HFFc6 (cell line): ENCODE results near the gene PLEKHH1. TPM values are rescaled to one million over a fixed set of nuclear protein-coding genes. Genes with fewer than 3 reads are reported as not detected.

ENCODE experiments used
- DNase-seq: peaks from one replicate; pipeline ENCODE4 v3.0.0-alpha.2; 2018
- H3K27ac Mint-ChIP-seq: 2 replicates; pipeline ENCODE4 v1.8.0; 2020; ENCODE audit warnings: mild to moderate bottlenecking, mixed read lengths
- H3K27me3 Mint-ChIP-seq: 2 replicates; pipeline ENCODE4 v1.8.0; 2021; ENCODE audit warnings: mild to moderate bottlenecking, moderate library complexity, mixed read lengths; ENCODE audit not compliant: insufficient read depth
- H3K36me3 Mint-ChIP-seq: 2 replicates; pipeline ENCODE4 v1.8.0; 2021; ENCODE audit warnings: low read depth, mixed read lengths
- H3K4me1 Mint-ChIP-seq: 2 replicates; pipeline ENCODE4 v1.8.0; 2020; ENCODE audit warnings: low read depth, mixed read lengths
- H3K4me3 Mint-ChIP-seq: 2 replicates; pipeline ENCODE4 v1.8.0; 2020; ENCODE audit warnings: mild to moderate bottlenecking, moderate library complexity, mixed read lengths
- H3K9me3 Mint-ChIP-seq: 2 replicates; pipeline ENCODE4 v1.8.0; 2020; ENCODE audit warnings: mild to moderate bottlenecking, mixed read lengths
- long read RNA-seq: library from polyadenylated mRNA; unstranded; transcript quantifications from one replicate; pipeline ENCODE4 v2.0.0, GENCODE V29; 2019
- total RNA-seq, 6 experiments: library from RNA; stranded (reverse); fragmentation: NEBNext Ultra II Directional; extraction: Animal tissue kit (Norgen Biotek cat#: 25700); gene quantifications; 2 replicates in 1 of 6; 3 replicates in 5 of 6; pipeline ENCODE4 v1.2.3, GENCODE V29; 2021
- TF ChIP-seq, protein P1 (sequence below): fragments of 200-600 bp; sonication (generic); IDR thresholded peaks from 2 replicates; pipeline ENCODE4 v1.5.0; 2021; ENCODE audit warnings: antibody characterized with exemption, mild to moderate bottlenecking

The PLEKHH1 gene
- total RNA-seq = under 1 TPM; 0.10 to 0.28 (median 0.19) TPM
- long read RNA-seq = 0 reads

DNA sequence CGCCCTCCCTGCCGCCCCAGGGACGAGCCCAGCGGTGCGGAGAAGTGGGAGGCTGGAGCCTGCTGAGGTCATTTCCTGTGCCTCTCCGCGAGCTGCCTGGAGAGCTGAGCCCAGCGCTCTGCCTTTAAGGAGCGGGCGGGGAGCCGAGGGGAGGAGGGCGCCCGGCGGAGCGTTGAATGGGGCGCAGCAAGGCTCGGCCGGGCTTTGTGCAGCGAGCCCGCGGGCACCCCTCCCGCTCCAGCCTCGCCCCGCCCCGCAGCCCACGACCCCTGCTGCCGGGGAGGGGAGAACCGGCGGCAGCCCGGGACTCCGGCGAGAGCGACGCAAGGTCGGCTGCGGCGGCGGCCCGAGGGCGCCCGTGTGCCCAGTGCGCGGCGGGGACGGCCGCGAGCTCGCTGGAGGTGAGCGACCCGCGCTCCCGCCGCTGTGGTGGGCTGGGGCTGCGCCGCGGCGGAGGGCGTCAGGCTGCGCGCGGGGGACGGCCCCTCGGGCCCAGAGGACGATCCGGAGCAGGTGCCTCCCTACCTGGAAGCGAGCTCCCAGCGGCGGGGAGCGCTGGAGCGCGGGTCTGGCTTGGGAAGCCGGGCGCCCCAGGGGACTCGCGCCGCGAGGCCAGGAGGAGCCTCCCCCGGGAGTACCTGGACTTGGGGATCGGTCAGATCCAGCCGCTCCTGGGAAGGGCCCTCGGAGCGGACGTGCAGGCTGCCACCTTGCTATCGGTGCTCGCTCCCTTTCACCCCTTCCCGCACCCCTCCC, at the start of gene PLEKHH1:
Gene PLEKHH1, plus strand, starts transcription at position 293 of the 756 bp plus-strand sequence. CDS start 8,578 bp downstream, outside the sequence.
- Mint-ChIP-seq H3K27ac (no peak within 1 kb of the TSS), H3K4me1 (no peaks in the 10 kb centered on the region), H3K9me3 (no peaks in the 10 kb centered on the region), H3K36me3 (no peaks in the 10 kb centered on the region), H3K27me3 (peaks cover 26% of the 10 kb centered on the region), H3K4me3 (peak within 1 kb of the TSS; percentile 75)
- TF ChIP-seq, protein P1, sequence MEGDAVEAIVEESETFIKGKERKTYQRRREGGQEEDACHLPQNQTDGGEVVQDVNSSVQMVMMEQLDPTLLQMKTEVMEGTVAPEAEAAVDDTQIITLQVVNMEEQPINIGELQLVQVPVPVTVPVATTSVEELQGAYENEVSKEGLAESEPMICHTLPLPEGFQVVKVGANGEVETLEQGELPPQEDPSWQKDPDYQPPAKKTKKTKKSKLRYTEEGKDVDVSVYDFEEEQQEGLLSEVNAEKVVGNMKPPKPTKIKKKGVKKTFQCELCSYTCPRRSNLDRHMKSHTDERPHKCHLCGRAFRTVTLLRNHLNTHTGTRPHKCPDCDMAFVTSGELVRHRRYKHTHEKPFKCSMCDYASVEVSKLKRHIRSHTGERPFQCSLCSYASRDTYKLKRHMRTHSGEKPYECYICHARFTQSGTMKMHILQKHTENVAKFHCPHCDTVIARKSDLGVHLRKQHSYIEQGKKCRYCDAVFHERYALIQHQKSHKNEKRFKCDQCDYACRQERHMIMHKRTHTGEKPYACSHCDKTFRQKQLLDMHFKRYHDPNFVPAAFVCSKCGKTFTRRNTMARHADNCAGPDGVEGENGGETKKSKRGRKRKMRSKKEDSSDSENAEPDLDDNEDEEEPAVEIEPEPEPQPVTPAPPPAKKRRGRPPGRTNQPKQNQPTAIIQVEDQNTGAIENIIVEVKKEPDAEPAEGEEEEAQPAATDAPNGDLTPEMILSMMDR = no peak
- peak; percentile 46 for DNase-seq

DNA sequence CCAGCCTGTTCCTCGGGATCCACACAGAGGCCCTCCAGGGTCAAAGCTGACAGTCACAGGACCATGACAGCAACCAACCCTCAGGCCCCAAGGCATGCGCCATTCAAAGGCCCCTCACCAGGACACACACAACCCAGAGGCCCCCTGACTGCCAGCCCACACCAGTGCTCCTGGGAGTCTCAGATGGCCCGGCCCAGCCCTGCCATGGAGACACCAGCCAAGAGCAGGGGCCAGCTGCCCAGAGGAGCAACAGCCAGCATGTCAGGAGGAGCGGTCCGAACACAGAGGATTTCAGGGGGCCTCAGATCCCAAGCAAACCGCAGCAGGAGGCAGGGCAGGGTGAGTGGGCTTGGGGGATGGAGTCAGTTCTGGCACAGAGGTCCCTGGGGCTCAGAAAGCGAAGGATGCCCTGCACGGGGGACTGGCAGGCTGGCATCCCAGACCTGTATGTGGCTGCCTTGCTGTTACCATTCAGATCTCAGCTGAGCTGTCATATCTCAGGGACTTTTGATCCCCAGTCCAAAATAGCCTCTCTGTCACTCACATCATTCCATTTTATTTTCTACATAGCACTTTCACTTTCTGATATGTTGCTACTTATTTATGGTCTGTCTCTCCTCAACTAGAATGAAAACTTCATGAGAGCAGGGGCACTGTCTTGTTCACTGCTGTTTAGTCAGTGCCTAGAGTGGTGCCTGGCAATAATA, 49.4 kb upstream of the PLEKHH1 start:
- TF ChIP-seq, protein P1 = no peak
- DNase-seq = no peak
- H3K36me3 Mint-ChIP-seq = no peaks in the 10 kb centered on the region
- H3K27ac Mint-ChIP-seq = no peak overlapping the region
- no peak overlapping the region for H3K4me3 Mint-ChIP-seq
- no peaks in the 10 kb centered on the region for H3K9me3 Mint-ChIP-seq
- H3K4me1 Mint-ChIP-seq = no peaks in the 10 kb centered on the region
- H3K27me3 Mint-ChIP-seq = peaks cover 22% of the 10 kb centered on the region

DNA sequence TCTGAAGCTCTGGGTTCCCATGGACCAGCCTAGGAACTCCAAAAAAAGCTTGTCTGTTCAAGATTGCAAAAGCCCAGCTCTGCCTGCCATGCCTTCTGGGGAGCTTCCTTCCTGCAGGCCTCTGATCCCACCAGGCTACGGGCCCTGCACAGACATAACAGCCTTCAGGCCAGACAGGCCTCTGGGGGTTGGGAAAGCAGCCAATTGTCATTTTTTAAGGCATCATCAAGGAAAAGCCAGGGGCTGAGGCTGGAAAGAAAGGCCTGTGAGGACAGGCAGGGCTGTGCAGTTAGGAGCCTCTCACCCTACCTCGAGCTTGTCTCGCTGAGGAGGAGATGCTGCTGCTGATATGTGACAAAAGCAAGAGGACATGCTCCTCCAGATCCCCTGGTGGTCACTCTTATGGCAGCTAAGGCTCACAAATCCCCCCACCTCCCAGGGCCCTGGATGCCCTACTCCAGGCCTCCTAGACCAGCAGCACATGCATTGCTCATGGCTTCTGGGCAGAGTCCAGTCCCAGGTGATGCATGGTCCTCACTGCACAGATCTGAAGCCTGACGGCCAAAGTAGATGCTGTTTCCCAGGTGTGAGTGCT, 47.5 kb upstream of the PLEKHH1 start:
- Mint-ChIP-seq H3K9me3 (no peaks in the 10 kb centered on the region), H3K4me1 (no peaks in the 10 kb centered on the region), H3K4me3 (no peak overlapping the region), H3K27ac (no peak overlapping the region), H3K36me3 (no peaks in the 10 kb centered on the region), H3K27me3 (peaks cover 13% of the 10 kb centered on the region)
- TF ChIP-seq, protein P1 = no peak
- no peak for DNase-seq

DNA sequence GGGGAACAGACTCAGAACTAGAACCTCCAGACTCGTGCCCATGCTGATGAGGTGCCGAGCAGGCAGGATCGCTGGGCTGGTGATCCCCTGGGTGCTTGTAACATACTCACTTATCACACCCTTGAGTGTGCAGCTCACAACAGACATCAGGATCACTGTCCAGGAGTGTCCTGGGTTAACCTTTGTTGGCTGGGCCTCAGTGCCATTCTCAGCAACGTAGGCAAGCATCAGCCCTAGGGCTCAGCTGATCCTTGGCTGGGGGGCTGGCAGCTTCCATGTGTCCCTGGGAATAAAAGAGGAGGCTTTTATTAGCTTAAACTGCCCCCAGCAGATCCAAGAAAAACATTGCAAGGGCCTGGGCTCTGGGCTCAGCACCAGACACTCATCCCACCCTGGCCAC, 46.2 kb upstream of the PLEKHH1 start:
- Mint-ChIP-seq H3K9me3 (no peaks in the 10 kb centered on the region), H3K4me3 (no peak overlapping the region), H3K4me1 (no peaks in the 10 kb centered on the region), H3K27ac (no peak overlapping the region), H3K27me3 (peaks cover 13% of the 10 kb centered on the region), H3K36me3 (no peaks in the 10 kb centered on the region)
- TF ChIP-seq, protein P1 = no peak
- DNase-seq = no peak

DNA sequence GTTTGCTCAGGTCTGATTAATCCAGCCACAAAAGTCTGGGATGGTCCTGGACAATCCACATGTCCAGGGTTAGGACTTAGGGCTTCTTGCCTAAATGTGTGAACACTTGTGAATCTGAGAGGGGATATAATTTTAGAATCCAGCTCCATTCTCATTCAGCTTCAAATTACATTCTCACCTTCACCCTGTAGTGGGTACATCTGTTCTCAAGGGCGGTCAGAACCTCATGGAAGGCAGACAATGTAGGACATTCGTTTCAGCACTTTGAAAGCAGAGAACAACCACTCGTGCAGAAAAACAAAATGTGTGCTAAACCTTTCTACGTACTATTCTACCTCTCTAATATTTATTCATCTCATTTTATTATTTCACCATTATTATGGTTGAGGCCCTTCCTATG, 45.8 kb upstream of the PLEKHH1 start:
- Mint-ChIP-seq H3K27me3 (peaks cover 12% of the 10 kb centered on the region), H3K4me1 (no peaks in the 10 kb centered on the region), H3K36me3 (no peaks in the 10 kb centered on the region), H3K27ac (no peak overlapping the region), H3K9me3 (no peaks in the 10 kb centered on the region), H3K4me3 (no peak overlapping the region)
- TF ChIP-seq, protein P1 = no peak
- no peak for DNase-seq
